ENCODE data around the gene LCMT1. TPM values are rescaled to one million over a fixed set of nuclear protein-coding genes. Genes with fewer than 3 reads are reported as not detected.

LCMT1 gene
- total and polyA plus RNA-seq, 9 of the 15 experiments (the other 6 are each of a cell fraction or from before 2014, with no cell fraction given) = 20.0 to 42.8 (median 32.3) TPM

DNA sequence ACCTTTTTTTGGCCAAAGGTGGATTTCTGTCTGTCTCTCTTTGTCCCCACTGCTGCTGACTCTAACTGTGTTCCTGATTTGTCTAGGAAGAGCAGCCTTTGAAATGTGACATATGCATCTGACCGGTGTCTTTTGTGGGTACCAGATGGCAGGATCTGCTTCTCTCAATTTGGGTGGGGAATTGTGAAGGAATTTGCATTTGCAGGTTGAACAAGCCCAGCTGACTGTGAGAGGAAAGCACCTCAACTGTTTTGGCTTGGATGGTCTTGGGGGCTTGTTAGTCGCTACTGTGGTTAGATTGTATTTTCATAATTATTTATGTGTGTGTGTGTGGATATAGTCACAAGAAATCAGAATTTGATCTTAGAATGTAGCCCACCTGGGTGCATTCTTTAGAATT, 37.7 kb upstream of the LCMT1 start:
- no peaks in the 10 kb centered on the region; a peak in 1 of 5 replicates for H3K4me1 ChIP-seq (replicated peaks in 1 of 2; ENCODE audit: control insufficient read depth in 2 of 2, insufficient read depth in 2 of 2, low read length in 2 of 2)
- intact Hi-C loops (cut with micrococcal nuclease) (no loop called here), in situ Hi-C loops (cut with MboI) (no loop called here)
- no peak for DNase-seq (ENCODE audit: extremely low read depth in 1 of 4, low spot score in 3 of 4)
- TF ChIP-seq PTRF (tag; IDR thresholded peaks at IDR 0.05) = no peak
- no peak for TF ChIP-seq ADNP (tag; IDR thresholded peaks at IDR 0.05)
- no peak for TF ChIP-seq HDAC1 (IDR thresholded peaks at IDR 0.05)
- no peak for TF ChIP-seq SIRT6 (IDR thresholded peaks at IDR 0.05; ENCODE audit: low read depth, low read length)
- 6% methylated on average over 2 of the region's 2 CpGs for WGBS (ENCODE audit: insufficient coverage, low coverage, missing lambda C conversion rate)
- POLR2A ChIA-PET = no interaction called here
- no peak overlapping the region for H2AFZ ChIP-seq (ENCODE audit: low read depth, low read length)
- ATAC-seq = no peak
- H3K36me3 ChIP-seq (ENCODE audit: control insufficient read depth, insufficient read depth, low read length) = no peaks in the 10 kb centered on the region
- H3K27ac ChIP-seq (ENCODE audit: extremely low read depth, low read depth, low read length) = no peak overlapping the region
- no peaks in the 10 kb centered on the region; the same call in 1 of the 2 replicates for H3K9me3 ChIP-seq (replicated peaks; ENCODE audit: control insufficient read depth, insufficient read depth, low read depth, low read length)
- H3K4me2 ChIP-seq (ENCODE audit: insufficient read depth, low read length) = no peak overlapping the region
- peaks cover 0 to 7% of the 10 kb centered on the region in 2 experiments; a peak in 1 of 5 replicates for H3K27me3 ChIP-seq (ENCODE audit: control insufficient read depth in 2 of 2, insufficient read depth in 2 of 2, low read length in 2 of 2)
- no peaks in the 10 kb centered on the region for H3K9me1 ChIP-seq (ENCODE audit: control insufficient read depth, insufficient read depth, low read length)
- FAIRE-seq = no peak
- BruUV-seq (replicated peaks) = no TSS peak
- H3K4me3 ChIP-seq = no peak overlapping the region
- no peaks in the 10 kb centered on the region for H4K20me1 ChIP-seq (replicated peaks; ENCODE audit: control insufficient read depth, insufficient read depth, low read length)
- CTCF ChIA-PET (ENCODE audit: low intra/inter-chr PET ratio) = no interaction called here
- no peaks in the 10 kb centered on the region for H3K79me2 ChIP-seq (ENCODE audit: control insufficient read depth, insufficient read depth, low read length)
- H3K9ac ChIP-seq (ENCODE audit: insufficient read depth in 1 of 2, low read depth in 2 of 2, low read length in 2 of 2) = no peak overlapping the region

DNA sequence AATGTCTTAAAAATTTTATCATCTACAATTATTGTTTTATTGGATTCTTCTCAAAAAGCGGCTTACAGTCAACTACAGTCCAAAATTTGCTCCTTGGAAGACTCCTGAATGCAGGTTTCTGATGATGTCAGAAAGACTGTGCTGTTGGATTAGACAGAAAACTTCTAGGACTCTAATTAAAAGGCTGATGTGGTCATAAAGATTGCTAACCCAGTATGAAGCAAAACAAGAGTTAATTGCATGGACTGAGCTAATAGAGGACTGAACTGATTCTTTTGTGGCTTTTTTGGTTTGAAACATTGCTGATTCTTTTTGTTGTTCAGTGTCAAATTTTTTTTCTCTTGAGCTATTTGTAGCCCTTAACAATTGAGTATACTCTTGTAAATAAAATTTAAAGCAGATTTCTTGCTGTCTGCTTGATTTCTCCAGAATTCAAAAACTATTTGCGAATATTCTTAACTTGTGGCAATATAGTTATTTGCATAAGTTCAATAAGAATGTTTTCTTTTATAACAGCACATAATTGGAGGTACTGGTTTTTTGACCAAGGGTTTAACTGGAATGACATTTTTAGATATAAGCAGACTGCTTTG, 33.1 kb upstream of the LCMT1 start:
- DNase-seq (ENCODE audit: extremely low read depth in 1 of 4, low spot score in 3 of 4) = no peak
- Histone ChIP-seq H2AFZ (ENCODE audit: low read depth, low read length) (no peak overlapping the region), H3K9ac (ENCODE audit: insufficient read depth in 1 of 2, low read depth in 2 of 2, low read length in 2 of 2) (no peak overlapping the region), H3K4me2 (ENCODE audit: insufficient read depth, low read length) (no peak overlapping the region), H3K9me1 (ENCODE audit: control insufficient read depth, insufficient read depth, low read length) (no peaks in the 10 kb centered on the region), H3K27ac (ENCODE audit: extremely low read depth, low read depth, low read length) (no peak overlapping the region), H3K4me1 (replicated peaks in 1 of 2; ENCODE audit: control insufficient read depth in 2 of 2, insufficient read depth in 2 of 2, low read length in 2 of 2) (peaks cover 0 to 15% of the 10 kb centered on the region in 2 experiments; a peak in 2 of 5 replicates), H3K36me3 (ENCODE audit: control insufficient read depth, insufficient read depth, low read length) (no peaks in the 10 kb centered on the region), H4K20me1 (replicated peaks; ENCODE audit: control insufficient read depth, insufficient read depth, low read length) (no peaks in the 10 kb centered on the region), H3K9me3 (replicated peaks; ENCODE audit: control insufficient read depth, insufficient read depth, low read depth, low read length) (no peaks in the 10 kb centered on the region; the same call in 1 of the 2 replicates), H3K4me3 (no peak overlapping the region), H3K27me3 (ENCODE audit: control insufficient read depth in 2 of 2, insufficient read depth in 2 of 2, low read length in 2 of 2) (no peaks in the 10 kb centered on the region), H3K79me2 (ENCODE audit: control insufficient read depth, insufficient read depth, low read length) (no peaks in the 10 kb centered on the region)
- FAIRE-seq = no peak
- no TSS peak for BruUV-seq (replicated peaks)
- 54% methylated on average over 2 of the region's 2 CpGs for WGBS (ENCODE audit: insufficient coverage, low coverage, missing lambda C conversion rate)
- CTCF ChIA-PET (ENCODE audit: low intra/inter-chr PET ratio) = no interaction called here
- in situ Hi-C loops (cut with MboI) = no loop called here
- intact Hi-C loops (cut with micrococcal nuclease) = no loop called here
- no peak for ATAC-seq
- POLR2A ChIA-PET = interaction anchor here (1.6 to 2.4 kb wide), 2 partner anchors 9 to 12 kb away, joined by 5 to 11 read pairs; no protein-coding TSS in a partner anchor
- TF ChIP-seq DNMT1 (IDR thresholded peaks at IDR 0.05) = no peak
- TF ChIP-seq, protein P1, sequence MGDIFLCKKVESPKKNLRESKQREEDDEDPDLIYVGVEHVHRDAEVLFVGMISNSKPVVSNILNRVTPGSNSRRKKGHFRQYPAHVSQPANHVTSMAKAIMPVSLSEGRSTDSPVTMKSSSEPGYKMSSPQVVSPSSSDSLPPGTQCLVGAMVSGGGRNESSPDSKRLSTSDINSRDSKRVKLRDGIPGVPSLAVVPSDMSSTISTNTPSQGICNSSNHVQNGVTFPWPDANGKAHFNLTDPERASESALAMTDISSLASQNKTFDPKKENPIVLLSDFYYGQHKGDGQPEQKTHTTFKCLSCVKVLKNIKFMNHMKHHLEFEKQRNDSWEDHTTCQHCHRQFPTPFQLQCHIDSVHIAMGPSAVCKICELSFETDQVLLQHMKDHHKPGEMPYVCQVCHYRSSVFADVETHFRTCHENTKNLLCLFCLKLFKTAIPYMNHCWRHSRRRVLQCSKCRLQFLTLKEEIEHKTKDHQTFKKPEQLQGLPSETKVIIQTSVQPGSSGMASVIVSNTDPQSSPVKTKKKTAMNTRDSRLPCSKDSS (IDR thresholded peaks at IDR 0.05; ENCODE audit: low read depth, partially characterized antibody) = peak; percentile 17
- no peak for TF ChIP-seq HMGN3 (IDR thresholded peaks at IDR 0.05; ENCODE audit: borderline replicate concordance, extremely low read depth, insufficient read length, low read depth, low read length)
- TF ChIP-seq GABPA (tag; conservative IDR thresholded peaks at IDR 0.05; ENCODE audit: low read depth) = no peak
- TF ChIP-seq SMARCC2 (IDR thresholded peaks at IDR 0.05; ENCODE audit: low read depth) = no peak
- TF ChIP-seq ZNF507 (tag; conservative IDR thresholded peaks at IDR 0.05) = peak; percentile 46

Data from K562 (cell line).